Measurements from ENCODE around the gene ALG2.
"Not testable (repeated sequence)": the region's sequence is repeated elsewhere in the genome, so short reads cannot be mapped to it uniquely, and the experiment has no call there.

ALG2 gene

DNA sequence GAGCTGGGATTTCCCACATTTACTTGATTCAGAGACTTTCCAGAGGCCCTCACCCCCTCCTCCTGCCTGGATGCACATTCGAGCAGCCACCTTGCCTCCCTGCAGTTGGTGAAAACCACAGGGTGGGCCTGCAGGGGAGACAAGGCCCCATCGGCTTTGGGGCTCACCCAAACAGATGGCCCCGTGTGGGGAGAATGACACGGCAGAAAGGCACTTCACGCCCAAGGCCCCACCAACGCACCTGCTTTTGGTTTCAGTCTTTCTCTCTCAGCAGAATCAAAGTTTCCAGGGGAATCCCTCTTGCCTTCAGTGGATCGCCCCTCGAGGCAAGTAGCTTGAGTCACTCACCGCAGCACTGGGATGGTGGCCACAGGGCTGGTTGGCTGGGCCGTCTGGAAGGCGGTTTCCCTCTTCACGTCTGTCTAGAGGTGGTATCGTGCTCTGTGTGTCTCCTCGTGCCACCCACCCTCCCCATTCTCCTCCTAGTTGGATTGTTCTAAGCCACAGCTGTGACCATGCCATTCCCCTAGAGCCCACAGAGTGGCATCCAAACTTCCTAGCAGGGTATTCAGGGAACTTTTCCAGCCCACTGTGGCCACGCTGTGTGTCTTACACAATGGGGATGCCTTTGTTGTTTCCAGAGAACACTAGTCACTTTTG is 32.2 kb upstream of the ALG2 start:
- peak; percentile 89 for ATAC-seq (replicated peaks; ENCODE audit: extremely low read depth, poor library complexity, severe bottlenecking)
- Mint-ChIP-seq H3K4me3 (peak overlapping the region; percentile 59), H3K9me3 (no peaks in the 10 kb centered on the region), H3K4me1 (peaks cover 17% of the 10 kb centered on the region), H3K27me3 (no peaks in the 10 kb centered on the region), H3K36me3 (ENCODE audit: insufficient read depth) (peaks cover 2% of the 10 kb centered on the region), H3K27ac (ENCODE audit: low read depth) (peak overlapping the region; percentile 83)
- DNase-seq (ENCODE audit: low spot score in 2 of 2): peak; percentile 16 to 53

DNA sequence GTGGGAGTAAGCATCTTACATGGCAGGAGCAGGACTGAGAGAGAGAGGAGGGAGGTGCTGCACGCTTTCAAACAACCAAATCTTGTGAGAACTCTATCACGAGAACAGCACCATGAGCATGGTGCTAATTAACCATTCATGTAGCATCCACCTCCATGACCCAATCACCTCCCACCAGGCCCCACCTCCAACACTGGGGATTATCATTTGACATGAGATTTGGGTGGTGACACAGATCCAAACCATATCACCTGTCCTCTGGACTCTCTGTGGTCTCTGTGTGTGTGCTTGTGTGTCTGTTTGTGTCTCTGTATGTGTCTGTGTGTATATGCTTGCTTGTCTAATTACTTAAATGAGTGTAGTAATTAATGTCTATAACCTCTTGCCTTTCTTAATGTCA is 31.4 kb upstream of the ALG2 start:
- no peaks in the 10 kb centered on the region for H3K27me3 Mint-ChIP-seq
- peak overlapping the region; percentile 59 for H3K4me3 Mint-ChIP-seq
- ATAC-seq (replicated peaks; ENCODE audit: extremely low read depth, poor library complexity, severe bottlenecking): no peak
- DNase-seq (ENCODE audit: low spot score in 2 of 2): no peak
- H3K36me3 Mint-ChIP-seq (ENCODE audit: insufficient read depth): peaks cover 2% of the 10 kb centered on the region
- peak overlapping the region; percentile 83 for H3K27ac Mint-ChIP-seq (ENCODE audit: low read depth)
- peaks cover 17% of the 10 kb centered on the region for H3K4me1 Mint-ChIP-seq
- no peaks in the 10 kb centered on the region for H3K9me3 Mint-ChIP-seq

DNA sequence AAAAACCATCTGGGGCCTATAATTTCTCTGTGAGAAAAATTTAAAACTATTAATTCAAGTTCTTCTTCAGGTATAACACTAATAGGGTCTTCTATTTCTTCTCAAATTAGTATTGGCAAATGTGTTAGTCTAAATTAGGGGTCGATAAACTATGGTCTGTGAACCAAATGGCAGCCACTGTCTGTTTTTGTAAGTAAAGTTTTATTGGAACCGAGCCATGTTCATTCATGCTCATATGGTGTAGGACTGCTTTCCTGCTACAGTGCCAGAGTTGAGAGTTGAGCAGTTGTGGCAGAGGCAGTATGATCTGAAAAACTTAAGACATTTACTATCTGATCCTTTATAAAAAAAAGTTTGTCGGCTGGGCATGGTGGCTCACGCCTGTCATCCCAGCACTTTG is 29.4 kb upstream of the ALG2 start:
- Mint-ChIP-seq H3K36me3 (ENCODE audit: insufficient read depth) (peaks cover 2% of the 10 kb centered on the region), H3K9me3 (no peaks in the 10 kb centered on the region), H3K4me1 (peaks cover 17% of the 10 kb centered on the region), H3K27ac (ENCODE audit: low read depth) (no peak overlapping the region), H3K27me3 (no peaks in the 10 kb centered on the region), H3K4me3 (no peak overlapping the region)
- no peak for ATAC-seq (replicated peaks; ENCODE audit: extremely low read depth, poor library complexity, severe bottlenecking)
- no peak for DNase-seq (ENCODE audit: low spot score in 2 of 2)

DNA sequence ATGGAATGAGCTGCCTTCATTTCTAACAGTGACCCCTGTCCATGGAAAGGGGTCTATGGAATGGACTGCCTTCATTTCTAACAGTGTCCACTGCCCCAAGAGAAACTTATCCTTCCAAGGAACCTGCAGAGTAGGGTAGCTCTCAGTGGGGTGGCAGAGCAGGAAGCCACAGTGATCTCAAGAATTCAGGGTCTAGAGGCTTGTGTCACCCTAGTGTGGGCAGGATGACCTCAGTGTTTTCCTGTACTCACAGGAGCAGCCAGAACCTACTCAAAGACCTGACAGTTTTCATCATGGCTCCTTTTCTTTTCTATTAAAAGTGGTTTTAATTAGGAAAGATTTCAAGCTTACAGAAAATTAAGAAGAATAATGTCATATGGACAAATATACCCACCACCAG is 27.9 kb upstream of the ALG2 start:
- Mint-ChIP-seq H3K36me3 (ENCODE audit: insufficient read depth) (no peaks in the 10 kb centered on the region), H3K9me3 (no peaks in the 10 kb centered on the region), H3K4me3 (no peak overlapping the region), H3K4me1 (peaks cover 19% of the 10 kb centered on the region), H3K27ac (ENCODE audit: low read depth) (no peak overlapping the region), H3K27me3 (no peaks in the 10 kb centered on the region)
- DNase-seq (ENCODE audit: low spot score in 2 of 2) (no peak), ATAC-seq (replicated peaks; ENCODE audit: extremely low read depth, poor library complexity, severe bottlenecking) (no peak)

DNA sequence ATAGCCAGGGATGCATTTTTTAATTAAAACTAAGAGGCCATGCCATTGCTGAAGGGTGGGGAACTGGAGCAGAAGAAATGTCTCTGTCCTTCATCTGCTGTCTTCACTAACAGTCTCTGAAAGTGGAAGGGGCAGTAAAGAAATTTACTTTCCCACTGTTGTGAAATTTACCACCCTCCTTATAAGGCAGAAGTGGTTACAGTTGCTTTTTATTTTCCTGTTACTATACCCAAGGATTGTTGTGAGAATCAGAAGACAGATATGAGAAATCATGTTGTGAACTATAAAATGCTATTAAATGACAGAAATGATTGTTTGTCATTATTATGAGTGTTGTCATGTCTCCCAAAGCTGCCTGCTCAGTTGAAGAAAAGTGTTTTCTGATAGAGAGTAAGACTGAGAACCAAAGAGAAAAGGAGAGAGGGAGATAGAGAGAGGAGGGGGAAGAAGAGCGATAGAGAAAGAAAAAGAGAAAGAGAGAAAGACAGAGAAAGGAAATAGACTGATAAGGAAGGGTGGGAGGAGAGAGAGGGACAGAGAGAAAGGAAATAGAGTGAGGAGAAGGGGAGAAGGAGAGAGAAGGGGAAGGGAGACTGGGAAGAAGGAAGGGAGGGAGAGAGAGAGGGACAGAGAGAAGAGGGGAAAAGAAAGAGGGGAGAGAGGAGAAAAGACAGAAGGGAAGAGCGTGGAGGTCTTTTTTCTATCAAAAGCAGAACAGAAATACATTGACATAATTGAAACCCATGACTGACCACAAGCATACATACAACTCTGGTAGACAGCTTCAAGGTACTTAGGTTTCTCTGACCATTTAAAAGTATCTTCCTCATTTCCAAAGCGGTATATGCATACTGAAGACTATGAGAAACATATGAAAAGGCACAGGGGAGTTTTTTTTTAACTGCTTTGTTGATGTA is 22.9 kb upstream of the ALG2 start:
- ATAC-seq (replicated peaks; ENCODE audit: extremely low read depth, poor library complexity, severe bottlenecking) (no peak), DNase-seq (ENCODE audit: low spot score in 2 of 2) (no peak)
- no peak overlapping the region for H3K4me3 Mint-ChIP-seq
- H3K27ac Mint-ChIP-seq (ENCODE audit: low read depth): no peak overlapping the region
- peaks cover 5% of the 10 kb centered on the region for H3K4me1 Mint-ChIP-seq
- H3K27me3 Mint-ChIP-seq: no peaks in the 10 kb centered on the region
- H3K9me3 Mint-ChIP-seq: no peaks in the 10 kb centered on the region
- H3K36me3 Mint-ChIP-seq (ENCODE audit: insufficient read depth): peaks cover 6% of the 10 kb centered on the region

DNA sequence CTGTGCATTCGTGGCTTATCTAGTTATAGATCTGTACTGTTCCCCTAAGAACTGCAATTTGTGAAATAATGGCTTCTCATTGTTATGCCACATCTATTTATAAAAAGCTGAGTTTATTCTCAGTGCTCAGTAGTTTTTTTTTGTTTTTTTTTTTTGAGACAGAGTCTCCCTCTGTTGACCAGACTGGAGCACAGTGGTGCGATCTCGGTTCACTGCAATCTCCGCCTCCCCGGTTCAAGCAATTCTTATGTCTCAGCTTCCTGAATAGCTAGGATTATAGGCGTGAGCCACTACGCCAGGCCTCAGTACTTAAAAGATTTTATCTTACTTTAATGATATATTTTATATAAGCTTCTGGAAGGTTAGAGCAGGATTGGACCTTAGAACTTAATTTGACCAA is 19.4 kb upstream of the ALG2 start:
- DNase-seq (ENCODE audit: low spot score in 2 of 2): no peak
- Mint-ChIP-seq H3K36me3 (ENCODE audit: insufficient read depth) (peaks cover 6% of the 10 kb centered on the region), H3K9me3 (no peaks in the 10 kb centered on the region), H3K27ac (ENCODE audit: low read depth) (no peak overlapping the region), H3K27me3 (no peaks in the 10 kb centered on the region), H3K4me3 (no peak overlapping the region), H3K4me1 (peaks cover 14% of the 10 kb centered on the region)
- no peak for ATAC-seq (replicated peaks; ENCODE audit: extremely low read depth, poor library complexity, severe bottlenecking)

DNA sequence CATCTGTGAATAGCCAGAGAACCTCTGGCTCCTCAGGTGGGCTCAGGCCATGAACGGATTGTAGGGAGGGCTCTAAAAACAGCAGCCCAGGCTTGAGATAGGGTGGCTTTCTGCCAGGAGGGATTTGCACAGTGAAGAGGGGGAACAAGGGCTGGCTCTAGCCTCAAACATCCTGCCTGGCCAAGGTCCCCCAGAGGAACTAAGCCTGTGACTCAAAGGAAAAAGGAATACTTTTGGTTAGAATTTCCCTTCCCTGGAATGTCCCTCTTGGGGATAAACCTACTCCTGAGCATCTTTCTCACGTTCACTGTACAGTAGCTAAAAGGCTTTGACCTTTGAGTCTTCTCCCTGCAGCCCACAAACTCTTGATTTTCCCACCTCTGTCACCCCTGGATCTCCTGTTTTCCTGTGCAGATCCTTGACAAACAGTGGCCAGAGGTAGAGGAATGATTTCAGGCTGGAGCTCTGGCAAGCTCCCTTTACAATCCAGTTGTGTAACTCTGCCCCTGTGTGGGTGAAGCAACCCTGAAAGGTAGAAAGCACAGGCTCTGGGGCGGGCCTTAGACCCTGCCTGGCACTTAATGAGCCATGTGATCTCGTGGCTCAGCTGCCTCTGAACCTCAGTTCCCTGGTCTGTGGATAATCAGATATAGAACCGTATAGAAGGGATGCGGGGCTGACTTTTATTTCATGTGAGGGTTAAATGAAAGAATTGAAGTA is 17.8 kb upstream of the ALG2 start:
- Mint-ChIP-seq H3K27ac (ENCODE audit: low read depth) (no peak overlapping the region), H3K4me1 (peaks cover 17% of the 10 kb centered on the region)

DNA sequence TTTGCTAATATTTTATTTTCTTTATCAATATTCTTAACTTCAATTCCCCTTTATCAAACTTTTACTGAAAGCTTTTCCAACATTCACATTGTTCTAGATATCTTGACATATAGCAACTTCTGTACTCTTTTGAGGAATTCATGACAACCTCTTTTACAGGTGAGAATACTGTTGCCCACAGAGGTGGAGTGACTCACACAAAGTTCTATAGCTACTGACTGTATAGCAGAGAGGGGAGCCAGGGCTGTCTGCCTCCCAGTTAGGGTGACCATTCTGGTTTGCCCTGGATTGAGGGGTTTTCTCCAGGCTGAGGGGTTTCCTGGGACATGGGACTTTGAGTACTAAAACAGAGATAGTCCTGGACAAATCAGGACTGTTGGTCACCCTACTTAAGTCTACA is 16.6 kb upstream of the ALG2 start:
- peaks cover 12% of the 10 kb centered on the region for H3K36me3 Mint-ChIP-seq (ENCODE audit: insufficient read depth)
- no peaks in the 10 kb centered on the region for H3K9me3 Mint-ChIP-seq
- ATAC-seq (replicated peaks; ENCODE audit: extremely low read depth, poor library complexity, severe bottlenecking) (no peak), DNase-seq (ENCODE audit: low spot score in 2 of 2) (no peak)
- H3K27me3 Mint-ChIP-seq: no peaks in the 10 kb centered on the region
- no peak overlapping the region for H3K27ac Mint-ChIP-seq (ENCODE audit: low read depth)
- no peak overlapping the region for H3K4me3 Mint-ChIP-seq
- H3K4me1 Mint-ChIP-seq: peaks cover 15% of the 10 kb centered on the region

More for the DNA sequence above, 17.8 kb upstream of the ALG2 start:
- Mint-ChIP-seq H3K36me3 (ENCODE audit: insufficient read depth) (peaks cover 11% of the 10 kb centered on the region), H3K4me3 (no peak overlapping the region), H3K9me3 (no peaks in the 10 kb centered on the region), H3K27me3 (no peaks in the 10 kb centered on the region)
- no peak for ATAC-seq (replicated peaks; ENCODE audit: extremely low read depth, poor library complexity, severe bottlenecking)
- no peak for DNase-seq (ENCODE audit: low spot score in 2 of 2)

DNA sequence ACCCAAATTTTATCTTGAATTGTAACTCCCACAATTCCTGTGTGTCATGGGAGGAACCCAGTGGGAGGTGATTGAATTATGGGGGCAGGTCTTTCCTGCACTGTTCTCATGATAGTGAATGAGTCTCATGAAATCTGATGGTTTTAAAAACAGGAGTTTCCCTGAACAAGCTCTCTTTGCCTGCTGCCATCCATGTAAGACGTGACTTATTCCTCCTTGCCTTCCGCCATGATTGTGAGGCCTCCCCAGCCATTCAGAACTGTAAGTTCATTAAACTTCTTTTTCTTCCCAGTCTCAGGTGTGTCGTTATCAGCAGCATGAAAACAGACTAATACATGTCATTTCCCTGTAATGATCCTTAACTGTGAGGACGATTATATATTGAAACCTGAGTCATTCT is 16.1 kb upstream of the ALG2 start:
- not testable (repeated sequence) for ATAC-seq (replicated peaks; ENCODE audit: extremely low read depth, poor library complexity, severe bottlenecking); H3K27me3 Mint-ChIP-seq; H3K9me3 Mint-ChIP-seq; H3K4me3 Mint-ChIP-seq; H3K27ac Mint-ChIP-seq (ENCODE audit: low read depth); DNase-seq (ENCODE audit: low spot score in 2 of 2); H3K36me3 Mint-ChIP-seq (ENCODE audit: insufficient read depth)
- peaks cover 15% of the 10 kb centered on the region for H3K4me1 Mint-ChIP-seq

DNA sequence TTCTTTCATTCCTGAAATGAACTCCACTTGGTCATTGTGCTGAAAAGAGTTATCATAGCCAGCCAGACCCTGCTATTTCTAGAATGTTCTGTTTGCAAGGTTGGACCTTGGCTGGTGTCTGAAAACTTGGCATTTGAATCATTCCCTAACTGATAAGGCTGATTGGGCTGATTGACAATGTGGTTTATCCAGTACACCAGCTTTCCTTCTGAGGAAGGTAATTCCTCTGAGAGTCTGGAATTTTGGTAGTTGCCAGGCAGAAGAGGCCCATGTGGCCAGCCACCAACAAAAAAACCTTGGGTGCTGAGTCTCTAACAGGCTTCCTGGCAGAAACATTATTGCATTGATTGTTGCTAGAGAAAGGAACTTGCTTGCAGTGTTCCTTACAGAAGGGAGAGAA is 15.6 kb upstream of the ALG2 start:
- peaks cover 15% of the 10 kb centered on the region for H3K4me1 Mint-ChIP-seq
- no peak for DNase-seq (ENCODE audit: low spot score in 2 of 2)
- no peaks in the 10 kb centered on the region for H3K27me3 Mint-ChIP-seq
- H3K9me3 Mint-ChIP-seq: no peaks in the 10 kb centered on the region
- peaks cover 10% of the 10 kb centered on the region for H3K36me3 Mint-ChIP-seq (ENCODE audit: insufficient read depth)
- H3K4me3 Mint-ChIP-seq: no peak overlapping the region
- H3K27ac Mint-ChIP-seq (ENCODE audit: low read depth): no peak overlapping the region
- no peak for ATAC-seq (replicated peaks; ENCODE audit: extremely low read depth, poor library complexity, severe bottlenecking)

DNA sequence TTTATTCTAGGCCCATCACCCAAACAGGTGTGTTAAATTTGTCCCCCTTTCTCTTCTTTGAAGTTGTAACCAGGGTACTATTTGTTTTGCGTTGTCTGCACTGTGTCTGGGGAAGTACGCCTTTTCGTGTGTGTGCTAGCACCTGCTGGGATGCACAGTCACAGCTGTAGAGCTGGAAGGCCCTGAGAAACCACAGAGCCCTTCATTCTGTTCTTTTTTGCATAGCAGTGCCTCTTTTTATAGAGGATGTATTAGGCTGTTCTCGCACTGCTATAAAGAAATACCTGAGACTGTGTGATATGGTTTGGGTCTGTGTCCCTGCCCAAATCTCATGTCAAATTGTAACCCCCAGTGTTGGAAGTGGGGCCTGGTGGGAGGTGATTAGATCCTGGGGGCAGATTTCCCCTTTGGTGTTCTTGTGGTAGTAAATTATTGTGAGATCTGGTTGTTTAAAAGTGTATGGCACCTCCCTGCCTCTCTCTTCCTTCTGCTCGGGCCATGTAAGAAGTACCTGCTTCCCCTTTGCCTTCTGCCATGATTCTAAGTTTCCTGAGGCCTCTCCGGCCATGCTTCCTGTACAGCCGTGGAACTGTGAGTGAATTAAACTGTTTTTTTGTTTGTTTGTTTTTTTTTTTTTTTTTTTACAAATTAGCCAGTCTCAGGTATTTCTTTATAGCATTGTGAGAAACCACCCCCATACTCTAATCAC is 14.3 kb upstream of the ALG2 start:
- Mint-ChIP-seq H3K4me3 (no peak overlapping the region), H3K9me3 (no peaks in the 10 kb centered on the region), H3K4me1 (peaks cover 15% of the 10 kb centered on the region), H3K36me3 (ENCODE audit: insufficient read depth) (peaks cover 14% of the 10 kb centered on the region), H3K27ac (ENCODE audit: low read depth) (no peak overlapping the region), H3K27me3 (no peaks in the 10 kb centered on the region)
- ATAC-seq (replicated peaks; ENCODE audit: extremely low read depth, poor library complexity, severe bottlenecking) (peak; percentile 84), DNase-seq (ENCODE audit: low spot score in 2 of 2) (no peak)

DNA sequence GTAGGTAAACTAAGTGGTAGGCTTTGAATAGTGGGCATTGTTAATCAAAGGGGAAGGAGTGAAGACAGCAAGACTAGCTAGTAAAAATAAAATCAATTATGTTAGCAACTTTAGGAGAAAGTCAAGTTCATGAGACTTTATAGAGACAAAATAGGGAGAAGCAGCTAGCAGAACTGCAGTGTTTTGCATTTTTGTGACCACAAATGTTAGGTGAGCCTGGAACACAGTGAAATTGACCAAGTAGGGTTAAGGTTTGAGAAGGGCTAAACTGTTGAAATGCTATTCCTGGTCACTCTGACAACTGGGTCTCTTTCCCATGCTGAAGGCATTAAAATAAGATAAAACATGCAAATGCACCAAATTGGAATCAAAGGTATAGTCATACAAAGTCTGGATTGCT is 13.3 kb upstream of the ALG2 start:
- Mint-ChIP-seq H3K4me3 (no peak overlapping the region), H3K9me3 (no peaks in the 10 kb centered on the region), H3K36me3 (ENCODE audit: insufficient read depth) (peaks cover 22% of the 10 kb centered on the region), H3K4me1 (peaks cover 15% of the 10 kb centered on the region), H3K27ac (ENCODE audit: low read depth) (no peak overlapping the region), H3K27me3 (no peaks in the 10 kb centered on the region)
- DNase-seq (ENCODE audit: low spot score in 2 of 2): no peak
- ATAC-seq (replicated peaks; ENCODE audit: extremely low read depth, poor library complexity, severe bottlenecking): no peak
